Gastroesophageal sphincter (tissue), 3 donors: ENCODE results near the gene NEDD9.

Source experiments
- POLR2A ChIP-seq, 2 donors: fragments of 450-650 bp; IDR thresholded peaks; one replicate each; pipeline ENCODE4 v1.6.1; 2017; ENCODE audit warnings: antibody characterized with exemption in 2 of 2, mild to moderate bottlenecking in 2 of 2, moderate library complexity in 1 of 2
- POLR2AphosphoS5 ChIP-seq: sonication (generic); formaldehyde crosslinking; IDR thresholded peaks from one replicate; pipeline ENCODE4 v1.6.1; 2017; ENCODE audit warnings: antibody characterized with exemption
- TF ChIP-seq, protein P1 (sequence below), 4 experiments: fragments of 200-600 bp in 2 of 4; fragments of 450-650 bp in 2 of 4; sonication (generic) in 1 of 4; IDR thresholded peaks; one replicate each; pipeline ENCODE4 v1.5.1; 2017 to 2019; ENCODE audit warnings: antibody characterized with exemption in 4 of 4, mild to moderate bottlenecking in 2 of 4, moderate library complexity in 2 of 4

- no peak for TF ChIP-seq POLR2A (IDR thresholded peaks at IDR 0.05)
- TF ChIP-seq POLR2AphosphoS5 = no peak
- TF ChIP-seq, protein P1, sequence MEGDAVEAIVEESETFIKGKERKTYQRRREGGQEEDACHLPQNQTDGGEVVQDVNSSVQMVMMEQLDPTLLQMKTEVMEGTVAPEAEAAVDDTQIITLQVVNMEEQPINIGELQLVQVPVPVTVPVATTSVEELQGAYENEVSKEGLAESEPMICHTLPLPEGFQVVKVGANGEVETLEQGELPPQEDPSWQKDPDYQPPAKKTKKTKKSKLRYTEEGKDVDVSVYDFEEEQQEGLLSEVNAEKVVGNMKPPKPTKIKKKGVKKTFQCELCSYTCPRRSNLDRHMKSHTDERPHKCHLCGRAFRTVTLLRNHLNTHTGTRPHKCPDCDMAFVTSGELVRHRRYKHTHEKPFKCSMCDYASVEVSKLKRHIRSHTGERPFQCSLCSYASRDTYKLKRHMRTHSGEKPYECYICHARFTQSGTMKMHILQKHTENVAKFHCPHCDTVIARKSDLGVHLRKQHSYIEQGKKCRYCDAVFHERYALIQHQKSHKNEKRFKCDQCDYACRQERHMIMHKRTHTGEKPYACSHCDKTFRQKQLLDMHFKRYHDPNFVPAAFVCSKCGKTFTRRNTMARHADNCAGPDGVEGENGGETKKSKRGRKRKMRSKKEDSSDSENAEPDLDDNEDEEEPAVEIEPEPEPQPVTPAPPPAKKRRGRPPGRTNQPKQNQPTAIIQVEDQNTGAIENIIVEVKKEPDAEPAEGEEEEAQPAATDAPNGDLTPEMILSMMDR (IDR thresholded peaks at IDR 0.05) = no peak
Observed at GRCh38 chr6:11211254-11211653, 21.2 kb downstream of the NEDD9 start.
